IMR-90 (cell line): Measurements from ENCODE around the gene HNRNPH1.

Source experiments
- CTCF ChIP-seq: conservative IDR thresholded peaks from 2 replicates; pipeline ENCODE4 v1.5.1; 2012; ENCODE audit warnings: mild to moderate bottlenecking, low read depth, low read length, improper control_type of control experiment
- MAZ ChIP-seq: IDR thresholded peaks from 2 replicates; pipeline ENCODE4 v1.6.1; 2012; ENCODE audit warnings: low read depth, mild to moderate bottlenecking, low read length, improper control_type of control experiment, moderate library complexity, borderline replicate concordance
- POLR2A ChIP-seq: IDR thresholded peaks from 2 replicates; pipeline ENCODE4 v1.6.1; 2012; ENCODE audit warnings: mild to moderate bottlenecking, low read depth, low read length
- RAD21 ChIP-seq: IDR thresholded peaks from 2 replicates; pipeline ENCODE4 v1.6.1; 2012; ENCODE audit warnings: low read length, improper control_type of control experiment
- SMC3 ChIP-seq: fragments of 150-350 bp; IDR thresholded peaks from 2 replicates; pipeline ENCODE4 v1.6.1; 2016; ENCODE audit warnings: low read depth, mild to moderate bottlenecking, antibody characterized with exemption, low read length, moderate library complexity
- USF2 ChIP-seq: fragments of 150-350 bp; IDR thresholded peaks from 2 replicates; pipeline ENCODE4 v1.6.1; 2017; ENCODE audit warnings: mild to moderate bottlenecking, antibody characterized with exemption, low read length, low read depth

- TF ChIP-seq SMC3 (no peak), CTCF (no peak), POLR2A (peak; percentile 28; the same call in 1 of the 2 replicates), MAZ (peak; percentile 18; the same call in 1 of the 2 replicates), RAD21 (no peak), USF2 (peak; percentile 47; the same call in 1 of the 2 replicates)
Observed at GRCh38 chr5:179623906-179624741, 653 bp upstream of the HNRNPH1 start.
